Testis (tissue), 2 donors: ENCODE results near the gene NLGN1.

Experiments used
- POLR2A ChIP-seq: fragments of 450-650 bp; IDR thresholded peaks from one replicate; pipeline ENCODE4 v1.6.1; 2017; ENCODE audit warnings: antibody characterized with exemption, mild to moderate bottlenecking, moderate library complexity
- TF ChIP-seq, protein P1 (sequence below), 3 experiments: fragments of 450-650 bp in 2 of 3; fragments of 200-600 bp in 1 of 3; sonication (generic) in 1 of 3; IDR thresholded peaks; one replicate each; pipeline ENCODE4 v1.5.1; 2016 to 2019; ENCODE audit warnings: antibody characterized with exemption in 3 of 3, mild to moderate bottlenecking in 2 of 3, moderate library complexity in 1 of 3

DNA sequence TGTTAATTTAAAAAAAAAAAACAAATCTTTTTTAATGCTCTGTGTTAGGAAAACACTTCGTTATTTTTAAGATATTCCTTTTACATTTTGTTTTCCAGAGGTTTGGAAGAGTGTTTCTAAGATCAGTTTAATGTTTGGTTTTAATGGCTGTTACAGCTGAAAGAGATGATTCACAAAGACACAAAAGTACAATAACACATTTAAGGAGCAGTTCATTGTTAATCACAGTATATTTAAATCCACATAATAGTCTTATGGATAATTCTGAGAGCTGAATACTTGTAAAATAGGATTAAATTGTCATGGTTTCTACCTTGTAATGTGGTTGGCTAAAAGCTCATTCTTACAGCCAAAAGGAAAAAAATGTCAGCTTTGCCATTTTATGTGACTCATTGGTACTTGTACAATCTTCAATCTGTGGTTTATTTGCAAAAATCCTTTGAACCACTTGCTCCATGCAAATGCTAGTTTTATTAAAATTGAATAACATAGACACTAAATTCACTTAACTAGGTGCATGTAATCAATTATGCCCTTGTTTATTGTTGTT lies 426.4 kb downstream of the NLGN1 start:
- TF ChIP-seq, protein P1, sequence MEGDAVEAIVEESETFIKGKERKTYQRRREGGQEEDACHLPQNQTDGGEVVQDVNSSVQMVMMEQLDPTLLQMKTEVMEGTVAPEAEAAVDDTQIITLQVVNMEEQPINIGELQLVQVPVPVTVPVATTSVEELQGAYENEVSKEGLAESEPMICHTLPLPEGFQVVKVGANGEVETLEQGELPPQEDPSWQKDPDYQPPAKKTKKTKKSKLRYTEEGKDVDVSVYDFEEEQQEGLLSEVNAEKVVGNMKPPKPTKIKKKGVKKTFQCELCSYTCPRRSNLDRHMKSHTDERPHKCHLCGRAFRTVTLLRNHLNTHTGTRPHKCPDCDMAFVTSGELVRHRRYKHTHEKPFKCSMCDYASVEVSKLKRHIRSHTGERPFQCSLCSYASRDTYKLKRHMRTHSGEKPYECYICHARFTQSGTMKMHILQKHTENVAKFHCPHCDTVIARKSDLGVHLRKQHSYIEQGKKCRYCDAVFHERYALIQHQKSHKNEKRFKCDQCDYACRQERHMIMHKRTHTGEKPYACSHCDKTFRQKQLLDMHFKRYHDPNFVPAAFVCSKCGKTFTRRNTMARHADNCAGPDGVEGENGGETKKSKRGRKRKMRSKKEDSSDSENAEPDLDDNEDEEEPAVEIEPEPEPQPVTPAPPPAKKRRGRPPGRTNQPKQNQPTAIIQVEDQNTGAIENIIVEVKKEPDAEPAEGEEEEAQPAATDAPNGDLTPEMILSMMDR (IDR thresholded peaks at IDR 0.05), result no peak
- TF ChIP-seq POLR2A, result no peak
